ENCODE data around the gene FANCE.

FANCE gene, protein sequence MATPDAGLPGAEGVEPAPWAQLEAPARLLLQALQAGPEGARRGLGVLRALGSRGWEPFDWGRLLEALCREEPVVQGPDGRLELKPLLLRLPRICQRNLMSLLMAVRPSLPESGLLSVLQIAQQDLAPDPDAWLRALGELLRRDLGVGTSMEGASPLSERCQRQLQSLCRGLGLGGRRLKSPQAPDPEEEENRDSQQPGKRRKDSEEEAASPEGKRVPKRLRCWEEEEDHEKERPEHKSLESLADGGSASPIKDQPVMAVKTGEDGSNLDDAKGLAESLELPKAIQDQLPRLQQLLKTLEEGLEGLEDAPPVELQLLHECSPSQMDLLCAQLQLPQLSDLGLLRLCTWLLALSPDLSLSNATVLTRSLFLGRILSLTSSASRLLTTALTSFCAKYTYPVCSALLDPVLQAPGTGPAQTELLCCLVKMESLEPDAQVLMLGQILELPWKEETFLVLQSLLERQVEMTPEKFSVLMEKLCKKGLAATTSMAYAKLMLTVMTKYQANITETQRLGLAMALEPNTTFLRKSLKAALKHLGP

GRCh38 chr6:35452183-35453090 is at the start of gene FANCE:
Gene FANCE, plus strand, starts transcription at chr6:35452338. Its CDS starts 208 bp downstream, at chr6:35452546.
- peak; percentile 72 to 97 (median 88) for DNase-seq (ENCODE audit: low read depth in 4 of 4, low spot score in 1 of 4)

DNA sequence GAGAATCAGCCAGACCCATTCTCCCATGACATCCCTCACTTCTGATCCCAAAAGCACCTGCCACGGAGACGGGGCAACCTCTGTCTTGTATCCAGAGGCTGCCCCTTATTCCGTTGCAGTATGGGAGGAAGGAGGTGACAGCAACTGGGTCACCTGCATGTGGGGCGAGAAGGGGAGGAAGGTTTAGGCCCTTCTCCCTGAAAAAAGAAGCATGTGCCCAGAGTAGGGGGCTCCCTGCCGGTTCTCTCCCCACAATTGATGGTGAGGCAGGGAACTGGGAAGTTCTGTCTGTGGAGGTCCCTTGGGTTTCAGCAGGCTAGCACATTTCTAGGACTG is 49.3 kb upstream of the FANCE start:
- DNase-seq (ENCODE audit: low read depth in 4 of 4, low spot score in 1 of 4) = no peak

- no peak for DNase-seq (ENCODE audit: low read depth in 4 of 4, low spot score in 1 of 4)
Observed at GRCh38 chr6:35403544-35404442, 48.3 kb upstream of the FANCE start.

DNA sequence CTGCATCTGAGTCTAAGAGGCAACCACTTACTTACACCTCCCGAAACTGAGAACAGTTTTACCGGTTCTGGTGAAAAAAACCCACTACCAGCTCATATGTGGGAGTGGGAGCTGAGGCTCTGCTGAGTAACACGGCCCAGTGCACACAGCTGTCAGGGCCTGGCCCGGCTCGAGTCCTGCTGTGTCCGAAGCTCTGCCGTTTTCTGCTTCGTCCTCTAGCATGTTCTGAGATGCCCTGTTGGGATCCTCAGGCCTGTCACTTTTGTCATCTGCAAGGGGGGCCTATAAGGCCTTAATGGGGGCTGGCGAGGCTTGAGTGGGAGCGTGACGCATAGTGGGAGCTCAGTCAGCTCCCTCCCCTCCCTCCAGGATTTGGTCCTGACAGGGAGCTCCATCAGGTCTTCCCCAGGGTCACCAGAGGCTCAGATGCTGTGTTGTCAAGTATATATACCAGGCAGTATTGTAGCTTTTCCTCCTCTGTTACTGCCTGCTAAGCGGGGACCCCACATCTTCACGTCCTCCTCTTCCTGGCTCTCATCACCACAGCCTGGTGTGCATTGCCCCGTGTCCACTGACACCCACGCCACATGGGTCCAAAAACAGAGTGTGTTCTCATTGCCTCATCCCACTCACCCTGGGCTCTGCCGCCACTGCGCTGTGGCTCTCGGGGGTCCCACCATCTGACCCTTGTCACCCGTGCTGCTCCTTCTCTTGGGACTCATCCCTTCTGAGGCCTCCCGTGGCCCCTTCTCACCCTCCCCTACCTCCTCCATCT is 45.2 kb upstream of the FANCE start:
- no peak for DNase-seq (ENCODE audit: low read depth in 4 of 4, low spot score in 1 of 4)

- DNase-seq (ENCODE audit: low read depth in 4 of 4, low spot score in 1 of 4) = no peak
Observed at GRCh38 chr6:35409245-35409644, 42.9 kb upstream of the FANCE start.

- DNase-seq (ENCODE audit: low read depth in 4 of 4, low spot score in 1 of 4) = no peak
Observed at GRCh38 chr6:35410131-35410530, 42.0 kb upstream of the FANCE start.

- no peak for DNase-seq (ENCODE audit: low read depth in 4 of 4, low spot score in 1 of 4)
Observed at GRCh38 chr6:35411066-35411465, 41.1 kb upstream of the FANCE start.

DNA sequence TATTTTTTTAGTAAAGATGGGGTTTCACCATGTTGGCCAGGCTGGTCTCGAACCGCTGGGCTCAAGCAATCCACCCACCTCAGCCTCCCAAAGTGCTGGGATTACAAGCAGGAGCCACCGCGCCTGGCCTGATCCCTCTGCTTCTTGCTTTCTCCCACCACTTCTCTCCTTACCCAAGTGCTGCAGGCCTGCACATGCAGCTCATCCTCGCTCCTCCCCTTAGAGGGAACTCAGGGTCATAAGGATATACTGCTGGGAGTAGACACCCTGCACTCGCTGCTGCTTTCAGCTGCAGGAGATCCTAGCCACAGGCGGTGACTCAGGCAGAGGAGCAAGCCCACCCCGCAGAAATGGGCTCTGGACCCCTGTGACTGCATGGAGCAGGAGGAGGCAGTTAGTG is 40.0 kb upstream of the FANCE start:
- DNase-seq (ENCODE audit: low read depth in 4 of 4, low spot score in 1 of 4) = no peak

- DNase-seq (ENCODE audit: low read depth in 4 of 4, low spot score in 1 of 4) = no peak
Observed at GRCh38 chr6:35413911-35414310, 38.2 kb upstream of the FANCE start.

DNA sequence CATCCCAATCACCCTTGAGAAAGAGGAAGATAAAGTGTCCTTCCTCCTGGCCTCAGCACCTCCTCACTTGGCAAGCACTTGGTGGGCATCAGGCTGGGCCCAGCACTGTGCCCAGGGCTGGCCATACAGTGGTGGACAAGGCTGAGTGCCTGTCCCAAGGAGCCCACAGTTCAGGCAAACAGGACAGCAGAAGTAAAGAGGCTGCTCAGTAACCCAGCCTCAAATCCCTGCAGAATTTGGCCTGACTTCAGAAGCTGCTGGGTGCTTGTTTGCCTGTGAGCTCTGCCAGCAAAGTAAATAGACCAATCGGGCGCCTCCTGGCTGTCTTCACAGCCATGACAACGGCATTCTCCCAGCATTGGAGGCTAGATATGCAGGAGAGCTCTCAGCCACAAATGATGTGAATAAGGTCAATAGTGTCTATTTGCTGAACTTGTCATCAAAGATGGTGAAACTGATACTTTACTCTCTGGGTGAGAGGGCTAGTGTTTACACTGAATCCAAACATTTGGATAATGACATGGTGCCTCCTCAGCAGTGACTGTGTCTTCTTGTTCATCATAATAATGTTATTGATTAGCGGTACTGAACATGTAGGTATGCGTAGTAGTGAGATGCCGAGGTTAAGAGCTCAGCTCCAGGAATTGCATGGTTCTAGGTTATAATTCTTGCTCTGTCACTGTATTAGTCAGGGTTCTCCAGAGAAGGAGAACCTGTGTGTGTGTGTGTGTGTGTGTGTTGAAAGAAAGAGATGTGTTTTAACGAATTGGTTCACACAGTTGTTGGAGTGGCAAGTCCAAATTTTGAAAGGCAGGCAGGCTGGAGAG is 36.9 kb upstream of the FANCE start:
- no peak for DNase-seq (ENCODE audit: low read depth in 4 of 4, low spot score in 1 of 4)

- DNase-seq (ENCODE audit: low read depth in 4 of 4, low spot score in 1 of 4) = no peak
Observed at GRCh38 chr6:35417979-35418661, 34.0 kb upstream of the FANCE start.

- DNase-seq (ENCODE audit: low read depth in 4 of 4, low spot score in 1 of 4) = no peak
Observed at GRCh38 chr6:35419417-35419816, 32.7 kb upstream of the FANCE start.

DNA sequence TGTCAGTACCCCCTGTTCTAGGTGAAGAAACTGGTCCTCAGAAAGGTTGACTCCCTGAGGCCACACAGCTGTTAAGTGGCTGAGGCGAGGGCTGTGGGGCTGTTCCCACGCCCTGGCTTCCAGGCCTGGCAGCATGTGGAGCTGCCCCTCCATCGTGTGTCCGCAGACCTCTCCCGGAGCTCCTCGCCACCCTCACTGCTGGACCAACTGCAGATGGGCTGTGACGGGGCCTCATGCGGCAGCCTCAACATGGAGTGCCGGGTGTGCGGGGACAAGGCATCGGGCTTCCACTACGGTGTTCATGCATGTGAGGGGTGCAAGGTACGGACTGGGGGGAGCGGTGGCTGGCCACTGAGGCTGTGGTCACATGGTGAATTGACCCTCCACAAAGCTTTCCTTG is 32.2 kb upstream of the FANCE start:
- no peak for DNase-seq (ENCODE audit: low read depth in 4 of 4, low spot score in 1 of 4)

GRCh38 chr6:35425284-35425683 is 26.9 kb upstream of the FANCE start:
- no peak for DNase-seq (ENCODE audit: low read depth in 4 of 4, low spot score in 1 of 4)

GRCh38 chr6:35426074-35426473 is 26.1 kb upstream of the FANCE start:
- no peak for DNase-seq (ENCODE audit: low read depth in 4 of 4, low spot score in 1 of 4)

GRCh38 chr6:35427435-35427834 is 24.7 kb upstream of the FANCE start:
- DNase-seq (ENCODE audit: low read depth in 4 of 4, low spot score in 1 of 4) = no peak

DNA sequence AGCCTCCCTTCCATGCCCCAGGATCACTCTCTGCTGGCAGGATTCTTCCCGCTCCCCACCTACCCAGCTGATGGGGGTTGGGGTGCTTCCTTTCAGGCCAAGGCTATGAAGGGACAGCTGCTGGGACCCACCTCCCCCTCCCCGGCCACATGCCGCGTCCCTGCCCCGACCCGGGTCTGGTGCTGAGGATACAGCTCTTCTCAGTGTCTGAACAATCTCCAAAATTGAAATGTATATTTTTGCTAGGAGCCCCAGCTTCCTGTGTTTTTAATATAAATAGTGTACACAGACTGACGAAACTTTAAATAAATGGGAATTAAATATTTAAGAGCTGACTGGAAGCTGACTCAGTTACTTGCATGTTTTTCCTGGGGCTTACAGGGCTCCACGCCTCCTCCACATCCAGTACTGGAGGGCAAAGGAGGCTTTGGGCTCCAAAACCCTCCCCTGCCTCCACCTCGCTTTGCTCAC is 24.3 kb upstream of the FANCE start:
- DNase-seq (ENCODE audit: low read depth in 4 of 4, low spot score in 1 of 4) = no peak

DNA sequence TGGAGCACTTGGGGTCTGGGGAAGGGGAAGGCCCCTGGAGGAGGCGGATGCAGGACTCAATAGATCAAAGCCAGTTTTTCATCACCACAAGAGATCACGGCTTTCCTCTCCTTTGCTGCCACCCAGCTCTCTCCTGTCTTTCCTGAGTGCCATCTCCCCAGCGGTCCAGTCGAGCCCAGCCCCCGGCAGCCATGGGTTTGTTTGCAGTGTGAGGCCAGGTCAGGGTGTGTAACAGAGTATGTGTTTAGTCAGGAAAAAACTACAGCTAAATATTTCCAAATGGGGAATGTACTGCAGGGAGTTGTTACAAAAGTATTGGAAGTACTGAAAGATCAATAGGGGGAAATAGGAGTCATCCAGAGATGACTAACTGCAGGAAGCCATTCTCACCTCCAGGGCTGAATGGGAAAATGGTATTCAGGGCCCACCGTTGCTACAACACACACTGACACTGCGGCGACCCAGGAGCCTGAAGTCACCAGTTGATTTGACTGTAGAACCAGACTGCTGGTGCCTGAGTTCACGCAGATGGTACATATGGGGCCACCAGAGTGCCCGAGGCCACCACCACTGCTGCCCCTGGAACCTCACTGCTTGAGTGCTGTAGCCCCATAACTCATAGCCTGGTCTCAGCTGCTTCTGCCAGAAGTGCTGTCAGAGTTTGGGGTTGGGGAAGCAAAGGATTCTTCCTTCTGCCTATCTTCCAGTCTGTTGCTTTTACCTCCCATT is 23.6 kb upstream of the FANCE start:
- DNase-seq (ENCODE audit: low read depth in 4 of 4, low spot score in 1 of 4) = no peak
